ENCODE measurements around the gene LST1.

LST1 gene

GRCh38 chr6:31567531-31568370 lies 18.3 kb upstream of the LST1 start:
- H3K4me3 ChIP-seq (ENCODE audit: low read depth, low read length) = no peak overlapping the region
- no peaks in the 10 kb centered on the region for H3K27me3 ChIP-seq (ENCODE audit: control insufficient read depth, insufficient read depth, low read length)
- H3K9ac ChIP-seq (ENCODE audit: low read depth, low read length) = no peak overlapping the region
- no peaks in the 10 kb centered on the region for H3K36me3 ChIP-seq (ENCODE audit: control insufficient read depth, insufficient read depth, low read length)
- H3K9me3 ChIP-seq (ENCODE audit: control insufficient read depth, insufficient read depth, low read length) = no peaks in the 10 kb centered on the region
- H3K4me1 ChIP-seq (ENCODE audit: control insufficient read depth, insufficient read depth, low read length) = no peaks in the 10 kb centered on the region

- Histone ChIP-seq H3K36me3 (ENCODE audit: control insufficient read depth, insufficient read depth, low read length) (no peaks in the 10 kb centered on the region), H3K4me1 (ENCODE audit: control insufficient read depth, insufficient read depth, low read length) (no peaks in the 10 kb centered on the region), H3K4me3 (ENCODE audit: low read depth, low read length) (no peak overlapping the region), H3K9ac (ENCODE audit: low read depth, low read length) (no peak overlapping the region), H3K9me3 (ENCODE audit: control insufficient read depth, insufficient read depth, low read length) (no peaks in the 10 kb centered on the region), H3K27me3 (ENCODE audit: control insufficient read depth, insufficient read depth, low read length) (no peaks in the 10 kb centered on the region)
Measured at GRCh38 chr6:31568537-31568961, 17.5 kb upstream of the LST1 start.

- no peaks in the 10 kb centered on the region for H3K4me1 ChIP-seq (ENCODE audit: control insufficient read depth, insufficient read depth, low read length)
- H3K9me3 ChIP-seq (ENCODE audit: control insufficient read depth, insufficient read depth, low read length) = no peaks in the 10 kb centered on the region
- H3K27me3 ChIP-seq (ENCODE audit: control insufficient read depth, insufficient read depth, low read length) = no peaks in the 10 kb centered on the region
- H3K36me3 ChIP-seq (ENCODE audit: control insufficient read depth, insufficient read depth, low read length) = no peaks in the 10 kb centered on the region
- H3K4me3 ChIP-seq (ENCODE audit: low read depth, low read length) = no peak overlapping the region
- no peak overlapping the region for H3K9ac ChIP-seq (ENCODE audit: low read depth, low read length)
Measured at GRCh38 chr6:31569861-31570536, 16.1 kb upstream of the LST1 start.

GRCh38 chr6:31572041-31572911 lies 13.8 kb upstream of the LST1 start, which contains the start of gene LTA:
Gene LTA, plus strand, starts transcription at chr6:31572289. Its CDS starts 454 bp downstream, at chr6:31572743.
- Histone ChIP-seq H3K4me1 (ENCODE audit: control insufficient read depth, insufficient read depth, low read length) (no peaks in the 10 kb centered on the region), H3K4me3 (ENCODE audit: low read depth, low read length) (no peak within 1 kb of the TSS), H3K9me3 (ENCODE audit: control insufficient read depth, insufficient read depth, low read length) (no peaks in the 10 kb centered on the region), H3K36me3 (ENCODE audit: control insufficient read depth, insufficient read depth, low read length) (no peaks in the 10 kb centered on the region), H3K27me3 (ENCODE audit: control insufficient read depth, insufficient read depth, low read length) (peaks cover 6% of the 10 kb centered on the region), H3K9ac (ENCODE audit: low read depth, low read length) (no peak within 1 kb of the TSS)

GRCh38 chr6:31573239-31574105 lies 12.6 kb upstream of the LST1 start:
- Histone ChIP-seq H3K27me3 (ENCODE audit: control insufficient read depth, insufficient read depth, low read length) (peaks cover 6% of the 10 kb centered on the region), H3K4me3 (ENCODE audit: low read depth, low read length) (no peak overlapping the region), H3K36me3 (ENCODE audit: control insufficient read depth, insufficient read depth, low read length) (no peaks in the 10 kb centered on the region), H3K9me3 (ENCODE audit: control insufficient read depth, insufficient read depth, low read length) (no peaks in the 10 kb centered on the region), H3K4me1 (ENCODE audit: control insufficient read depth, insufficient read depth, low read length) (peaks cover 3% of the 10 kb centered on the region), H3K9ac (ENCODE audit: low read depth, low read length) (no peak overlapping the region)

- Histone ChIP-seq H3K4me3 (ENCODE audit: low read depth, low read length) (no peak overlapping the region), H3K27me3 (ENCODE audit: control insufficient read depth, insufficient read depth, low read length) (peaks cover 6% of the 10 kb centered on the region), H3K4me1 (ENCODE audit: control insufficient read depth, insufficient read depth, low read length) (peaks cover 3% of the 10 kb centered on the region), H3K9ac (ENCODE audit: low read depth, low read length) (no peak overlapping the region), H3K9me3 (ENCODE audit: control insufficient read depth, insufficient read depth, low read length) (no peaks in the 10 kb centered on the region), H3K36me3 (ENCODE audit: control insufficient read depth, insufficient read depth, low read length) (no peaks in the 10 kb centered on the region)
Measured at GRCh38 chr6:31574106-31575061, 11.7 kb upstream of the LST1 start.

- peaks cover 14% of the 10 kb centered on the region for H3K27me3 ChIP-seq (ENCODE audit: control insufficient read depth, insufficient read depth, low read length)
- H3K36me3 ChIP-seq (ENCODE audit: control insufficient read depth, insufficient read depth, low read length) = no peaks in the 10 kb centered on the region
- H3K9ac ChIP-seq (ENCODE audit: low read depth, low read length) = no peak within 1 kb of the TSS
- peaks cover 8% of the 10 kb centered on the region for H3K4me1 ChIP-seq (ENCODE audit: control insufficient read depth, insufficient read depth, low read length)
- H3K9me3 ChIP-seq (ENCODE audit: control insufficient read depth, insufficient read depth, low read length) = no peaks in the 10 kb centered on the region
- H3K4me3 ChIP-seq (ENCODE audit: low read depth, low read length) = no peak within 1 kb of the TSS
Measured at GRCh38 chr6:31575335-31575901, 10.7 kb upstream of the LST1 start, which contains the start of gene TNF. Gene TNF, plus strand, starts transcription at chr6:31575565. Its CDS starts 177 bp downstream, at chr6:31575742.

- no peak overlapping the region for H3K9ac ChIP-seq (ENCODE audit: low read depth, low read length)
- H3K4me3 ChIP-seq (ENCODE audit: low read depth, low read length) = no peak overlapping the region
- peaks cover 8% of the 10 kb centered on the region for H3K4me1 ChIP-seq (ENCODE audit: control insufficient read depth, insufficient read depth, low read length)
- no peaks in the 10 kb centered on the region for H3K9me3 ChIP-seq (ENCODE audit: control insufficient read depth, insufficient read depth, low read length)
- H3K36me3 ChIP-seq (ENCODE audit: control insufficient read depth, insufficient read depth, low read length) = no peaks in the 10 kb centered on the region
- peaks cover 16% of the 10 kb centered on the region for H3K27me3 ChIP-seq (ENCODE audit: control insufficient read depth, insufficient read depth, low read length)
Measured at GRCh38 chr6:31575952-31576685, 10.0 kb upstream of the LST1 start.

- Histone ChIP-seq H3K4me1 (ENCODE audit: control insufficient read depth, insufficient read depth, low read length) (peaks cover 12% of the 10 kb centered on the region), H3K4me3 (ENCODE audit: low read depth, low read length) (no peak overlapping the region), H3K9me3 (ENCODE audit: control insufficient read depth, insufficient read depth, low read length) (no peaks in the 10 kb centered on the region), H3K36me3 (ENCODE audit: control insufficient read depth, insufficient read depth, low read length) (no peaks in the 10 kb centered on the region), H3K9ac (ENCODE audit: low read depth, low read length) (no peak overlapping the region), H3K27me3 (ENCODE audit: control insufficient read depth, insufficient read depth, low read length) (peaks cover 21% of the 10 kb centered on the region)
Measured at GRCh38 chr6:31576897-31577578, 9.0 kb upstream of the LST1 start.
